ENCODE measurements around the gene TRAPPC11.

TRAPPC11 gene

GRCh38 chr4:183760326-183760725, 101.2 kb downstream of the TRAPPC11 start:
- DNase-seq: no peak

All from SW 1271 (cell line).